ENCODE results near the gene KRTAP5-11.
"Not testable (repeated sequence)": the region's sequence is repeated elsewhere in the genome, so short reads cannot be mapped to it uniquely, and the experiment has no call there.

DNA sequence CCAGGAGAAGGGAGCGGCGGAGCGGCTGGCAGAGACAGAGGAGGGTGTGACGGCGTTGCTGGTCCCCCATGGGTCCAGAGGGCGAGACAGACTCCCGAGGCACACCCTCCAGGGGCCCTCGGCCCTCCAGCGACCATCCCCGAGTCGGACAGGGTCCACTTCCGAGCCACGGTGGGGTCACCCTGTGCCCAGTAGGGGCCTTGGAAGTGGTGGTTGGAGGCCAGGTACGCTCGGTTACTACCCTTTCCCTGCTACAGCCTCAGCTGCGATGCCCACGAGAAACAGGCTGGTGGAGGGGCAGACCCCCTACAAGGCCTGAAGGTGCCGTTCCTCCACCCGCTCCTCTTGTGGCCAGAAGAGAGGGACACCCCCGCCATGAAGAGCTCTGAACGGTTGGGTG lies 25.6 kb upstream of the KRTAP5-11 start:
- TF ChIP-seq, protein P1, sequence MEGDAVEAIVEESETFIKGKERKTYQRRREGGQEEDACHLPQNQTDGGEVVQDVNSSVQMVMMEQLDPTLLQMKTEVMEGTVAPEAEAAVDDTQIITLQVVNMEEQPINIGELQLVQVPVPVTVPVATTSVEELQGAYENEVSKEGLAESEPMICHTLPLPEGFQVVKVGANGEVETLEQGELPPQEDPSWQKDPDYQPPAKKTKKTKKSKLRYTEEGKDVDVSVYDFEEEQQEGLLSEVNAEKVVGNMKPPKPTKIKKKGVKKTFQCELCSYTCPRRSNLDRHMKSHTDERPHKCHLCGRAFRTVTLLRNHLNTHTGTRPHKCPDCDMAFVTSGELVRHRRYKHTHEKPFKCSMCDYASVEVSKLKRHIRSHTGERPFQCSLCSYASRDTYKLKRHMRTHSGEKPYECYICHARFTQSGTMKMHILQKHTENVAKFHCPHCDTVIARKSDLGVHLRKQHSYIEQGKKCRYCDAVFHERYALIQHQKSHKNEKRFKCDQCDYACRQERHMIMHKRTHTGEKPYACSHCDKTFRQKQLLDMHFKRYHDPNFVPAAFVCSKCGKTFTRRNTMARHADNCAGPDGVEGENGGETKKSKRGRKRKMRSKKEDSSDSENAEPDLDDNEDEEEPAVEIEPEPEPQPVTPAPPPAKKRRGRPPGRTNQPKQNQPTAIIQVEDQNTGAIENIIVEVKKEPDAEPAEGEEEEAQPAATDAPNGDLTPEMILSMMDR (IDR thresholded peaks at IDR 0.05) = not testable (repeated sequence)
- not testable (repeated sequence) for TF ChIP-seq ZFX (IDR thresholded peaks at IDR 0.05; ENCODE audit: borderline replicate concordance)

Measured in 22Rv1 (cell line).